ENCODE results near the gene OR2T27.

GRCh38 chr1:248703674-248704073, 48.3 kb upstream of the OR2T27 start:
- TF ChIP-seq POLR2A (IDR thresholded peaks at IDR 0.05), result no peak
- TF ChIP-seq, protein P1, sequence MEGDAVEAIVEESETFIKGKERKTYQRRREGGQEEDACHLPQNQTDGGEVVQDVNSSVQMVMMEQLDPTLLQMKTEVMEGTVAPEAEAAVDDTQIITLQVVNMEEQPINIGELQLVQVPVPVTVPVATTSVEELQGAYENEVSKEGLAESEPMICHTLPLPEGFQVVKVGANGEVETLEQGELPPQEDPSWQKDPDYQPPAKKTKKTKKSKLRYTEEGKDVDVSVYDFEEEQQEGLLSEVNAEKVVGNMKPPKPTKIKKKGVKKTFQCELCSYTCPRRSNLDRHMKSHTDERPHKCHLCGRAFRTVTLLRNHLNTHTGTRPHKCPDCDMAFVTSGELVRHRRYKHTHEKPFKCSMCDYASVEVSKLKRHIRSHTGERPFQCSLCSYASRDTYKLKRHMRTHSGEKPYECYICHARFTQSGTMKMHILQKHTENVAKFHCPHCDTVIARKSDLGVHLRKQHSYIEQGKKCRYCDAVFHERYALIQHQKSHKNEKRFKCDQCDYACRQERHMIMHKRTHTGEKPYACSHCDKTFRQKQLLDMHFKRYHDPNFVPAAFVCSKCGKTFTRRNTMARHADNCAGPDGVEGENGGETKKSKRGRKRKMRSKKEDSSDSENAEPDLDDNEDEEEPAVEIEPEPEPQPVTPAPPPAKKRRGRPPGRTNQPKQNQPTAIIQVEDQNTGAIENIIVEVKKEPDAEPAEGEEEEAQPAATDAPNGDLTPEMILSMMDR (IDR thresholded peaks at IDR 0.05), result peak in 3 of 6 experiments; percentile 37 to 53 (median 38)
